H1 (cell line): ENCODE measurements around the gene TADA3. TPM values are rescaled to one million over a fixed set of nuclear protein-coding genes. Genes with fewer than 3 reads are reported as not detected.

Source experiments
- POLR2AphosphoS5 ChIP-seq: IDR thresholded peaks from 2 replicates; pipeline ENCODE4 v1.6.1; 2011; ENCODE audit warnings: low read depth, low read length
- RAD21 ChIP-seq, 2 experiments: IDR thresholded peaks in 1 of 2; conservative IDR thresholded peaks in 1 of 2; 2 replicates each; pipeline ENCODE4 v1.6.1; 2011; ENCODE audit warnings: low read depth in 2 of 2, low read length in 2 of 2, improper control_type of control experiment in 1 of 2, inconsistent platforms in 1 of 2, mild to moderate bottlenecking in 1 of 2, moderate library complexity in 1 of 2
- SIX5 ChIP-seq: IDR thresholded peaks from 2 replicates; pipeline ENCODE4 v1.6.1; 2011; ENCODE audit warnings: mild to moderate bottlenecking, low read depth, low read length
- polyA plus RNA-seq, 7 experiments: library from polyadenylated mRNA; depleted of rRNA in 3 of 7; stranded (reverse) in 5 of 7; unstranded in 2 of 7; fragments of >200 nt in 5 of 7; fragments of 200-250 nt in 2 of 7; gene quantifications; 1 replicate in 5 of 7; 2 replicates in 1 of 7; 4 replicates in 1 of 7; pipeline versions ENCODE4 v1.2.1 to v1.2.3, GENCODE V29; 2011 to 2013; ENCODE audit warnings: missing spikeins in 2 of 7, mixed read lengths in 2 of 7
- total RNA-seq: library from RNA; stranded (reverse); fragmentation: NEBNext Ultra II Directional; extraction: Animal tissue kit (Norgen Biotek cat#: 25700); gene quantifications from 2 replicates; pipeline ENCODE4 v1.2.1, GENCODE V29; 2021
- TF ChIP-seq, protein P1 (sequence below): IDR thresholded peaks from 2 replicates; pipeline ENCODE4 v1.6.1; 2011; ENCODE audit warnings: low read length, improper control_type of control experiment

The TADA3 gene
- total and polyA plus RNA-seq, 2 of the 8 experiments (the other 6 are each of a cell fraction or from before 2014, with no cell fraction given): 43.4 to 50.3 TPM

DNA sequence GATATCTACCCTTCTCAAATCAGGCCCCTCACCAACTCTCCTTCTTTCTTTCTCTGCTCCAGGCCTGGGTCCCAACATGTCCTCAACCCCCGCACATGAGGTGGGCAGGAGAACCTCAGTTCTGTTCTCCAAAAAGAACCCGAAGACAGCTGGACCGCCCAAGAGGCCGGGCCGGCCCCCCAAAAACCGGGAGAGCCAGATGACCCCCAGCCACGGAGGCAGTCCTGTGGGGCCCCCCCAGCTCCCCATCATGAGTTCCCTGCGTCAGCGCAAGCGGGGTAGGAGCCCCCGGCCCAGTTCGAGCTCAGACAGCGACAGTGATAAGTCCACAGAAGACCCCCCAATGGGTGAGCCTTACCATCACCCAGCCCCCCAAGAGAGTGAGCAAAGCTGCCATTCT is 48.1 kb downstream of the TADA3 start (continued):
- TF ChIP-seq, protein P1, sequence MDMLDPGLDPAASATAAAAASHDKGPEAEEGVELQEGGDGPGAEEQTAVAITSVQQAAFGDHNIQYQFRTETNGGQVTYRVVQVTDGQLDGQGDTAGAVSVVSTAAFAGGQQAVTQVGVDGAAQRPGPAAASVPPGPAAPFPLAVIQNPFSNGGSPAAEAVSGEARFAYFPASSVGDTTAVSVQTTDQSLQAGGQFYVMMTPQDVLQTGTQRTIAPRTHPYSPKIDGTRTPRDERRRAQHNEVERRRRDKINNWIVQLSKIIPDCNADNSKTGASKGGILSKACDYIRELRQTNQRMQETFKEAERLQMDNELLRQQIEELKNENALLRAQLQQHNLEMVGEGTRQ: no peak
- TF ChIP-seq RAD21 (IDR thresholded peaks at IDR 0.05 in 1 of 2, conservative IDR thresholded peaks at IDR 0.05 in 1 of 2; ENCODE audit: low read depth in 2 of 2, low read length in 2 of 2) (no peak), SIX5 (no peak), POLR2AphosphoS5 (no peak)
